Measurements from ENCODE around the gene COQ8B. TPM values are rescaled to one million over a fixed set of nuclear protein-coding genes. Genes with fewer than 3 reads are reported as not detected.

The COQ8B gene
- polyA plus RNA-seq, 1 donor (not counting 4 experiments of a cell fraction or from before 2014, with no cell fraction given) = 11.0 TPM

DNA sequence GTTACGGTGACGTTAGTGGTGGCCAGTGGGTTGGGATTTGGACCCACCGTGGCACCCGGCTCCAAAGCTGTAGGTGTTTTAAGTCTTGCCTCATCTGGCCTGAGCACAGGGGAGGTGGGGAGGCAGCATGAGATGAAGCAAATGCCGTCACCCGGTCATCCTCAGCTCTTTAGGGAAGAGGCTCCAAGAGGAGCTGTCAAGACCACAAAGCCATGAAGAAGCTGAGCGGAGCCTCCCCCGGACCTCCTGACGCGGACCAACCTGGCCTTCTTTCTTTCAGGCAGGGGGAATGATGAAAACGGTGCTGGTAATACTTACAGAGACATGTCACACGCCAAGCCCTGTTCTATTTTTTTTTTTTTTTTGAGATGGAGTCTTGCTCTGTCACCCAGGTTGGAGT is 26.2 kb upstream of the COQ8B start:
- H3K27me3 ChIP-seq (ENCODE audit: control insufficient read depth, extremely low read depth, insufficient read depth, low read length) = no peaks in the 10 kb centered on the region
- no peak overlapping the region for H3K9ac ChIP-seq (ENCODE audit: control insufficient read depth, extremely low read depth, insufficient read depth, low read length)
- no peak for FAIRE-seq

GRCh38 chr19:40742477-40742876 is 25.8 kb upstream of the COQ8B start:
- no peak overlapping the region for H3K27ac ChIP-seq (ENCODE audit: control insufficient read depth, insufficient read depth, low read length)
- H3K79me2 ChIP-seq (ENCODE audit: control insufficient read depth, insufficient read depth, low read length) = no peaks in the 10 kb centered on the region
- H3K9ac ChIP-seq (ENCODE audit: control insufficient read depth, extremely low read depth, insufficient read depth, low read length) = no peak overlapping the region
- no peaks in the 10 kb centered on the region for H3K9me1 ChIP-seq (ENCODE audit: control insufficient read depth, extremely low read depth, insufficient read depth, low read length)
- no peaks in the 10 kb centered on the region for H4K20me1 ChIP-seq (ENCODE audit: control insufficient read depth, extremely low read depth, insufficient read depth, low read length)
- H3K9me3 ChIP-seq (ENCODE audit: control insufficient read depth, low read depth, low read length) = no peaks in the 10 kb centered on the region
- TF ChIP-seq EZH2 (IDR thresholded peaks at IDR 0.05; ENCODE audit: low read length) = no peak
- TF ChIP-seq, protein P1, sequence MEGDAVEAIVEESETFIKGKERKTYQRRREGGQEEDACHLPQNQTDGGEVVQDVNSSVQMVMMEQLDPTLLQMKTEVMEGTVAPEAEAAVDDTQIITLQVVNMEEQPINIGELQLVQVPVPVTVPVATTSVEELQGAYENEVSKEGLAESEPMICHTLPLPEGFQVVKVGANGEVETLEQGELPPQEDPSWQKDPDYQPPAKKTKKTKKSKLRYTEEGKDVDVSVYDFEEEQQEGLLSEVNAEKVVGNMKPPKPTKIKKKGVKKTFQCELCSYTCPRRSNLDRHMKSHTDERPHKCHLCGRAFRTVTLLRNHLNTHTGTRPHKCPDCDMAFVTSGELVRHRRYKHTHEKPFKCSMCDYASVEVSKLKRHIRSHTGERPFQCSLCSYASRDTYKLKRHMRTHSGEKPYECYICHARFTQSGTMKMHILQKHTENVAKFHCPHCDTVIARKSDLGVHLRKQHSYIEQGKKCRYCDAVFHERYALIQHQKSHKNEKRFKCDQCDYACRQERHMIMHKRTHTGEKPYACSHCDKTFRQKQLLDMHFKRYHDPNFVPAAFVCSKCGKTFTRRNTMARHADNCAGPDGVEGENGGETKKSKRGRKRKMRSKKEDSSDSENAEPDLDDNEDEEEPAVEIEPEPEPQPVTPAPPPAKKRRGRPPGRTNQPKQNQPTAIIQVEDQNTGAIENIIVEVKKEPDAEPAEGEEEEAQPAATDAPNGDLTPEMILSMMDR (optimal IDR thresholded peaks at IDR 0.05 in 1 of 3, IDR thresholded peaks at IDR 0.05 in 1 of 3, conservative IDR thresholded peaks at IDR 0.05 in 1 of 3; ENCODE audit: extremely low read depth in 1 of 3, insufficient read depth in 2 of 3, low read length in 3 of 3) = no peak
- no peak overlapping the region for H3K4me3 ChIP-seq (ENCODE audit: control insufficient read depth in 2 of 3, extremely low read depth in 1 of 3, insufficient read depth in 2 of 3, low read depth in 1 of 3, low read length in 3 of 3)
- H3K27me3 ChIP-seq (ENCODE audit: control insufficient read depth, extremely low read depth, insufficient read depth, low read length) = no peaks in the 10 kb centered on the region
- peaks cover 13 to 27% of the 10 kb centered on the region in 2 experiments for H3K36me3 ChIP-seq (ENCODE audit: control insufficient read depth in 2 of 2, extremely low read depth in 1 of 2, insufficient read depth in 2 of 2, low read length in 2 of 2)
- H2AFZ ChIP-seq (ENCODE audit: control insufficient read depth, low read length) = no peak overlapping the region
- dilution Hi-C loops (cut with MboI; ENCODE audit: extremely low pct_ligation_motif_present, low sequenced_read_pairs) = no loop called here
- FAIRE-seq (no peak), DNase-seq (ENCODE audit: low read depth, low spot score) (no peak)
- peaks cover 2% of the 10 kb centered on the region for H3K4me1 ChIP-seq (ENCODE audit: control insufficient read depth, extremely low read depth, insufficient read depth, low read length)
- H3K4me2 ChIP-seq (ENCODE audit: control insufficient read depth, extremely low read depth, insufficient read depth, low read depth, low read length) = no peak overlapping the region

More for the DNA sequence above, 26.2 kb upstream of the COQ8B start:
- peaks cover 2% of the 10 kb centered on the region for H3K4me1 ChIP-seq (ENCODE audit: control insufficient read depth, extremely low read depth, insufficient read depth, low read length)
- peaks cover 11 to 25% of the 10 kb centered on the region in 2 experiments for H3K36me3 ChIP-seq (ENCODE audit: control insufficient read depth in 2 of 2, extremely low read depth in 1 of 2, insufficient read depth in 2 of 2, low read length in 2 of 2)
- H3K4me2 ChIP-seq (ENCODE audit: control insufficient read depth, extremely low read depth, insufficient read depth, low read depth, low read length) = no peak overlapping the region
- H3K4me3 ChIP-seq (ENCODE audit: control insufficient read depth in 2 of 3, extremely low read depth in 1 of 3, insufficient read depth in 2 of 3, low read depth in 1 of 3, low read length in 3 of 3) = no peak overlapping the region
- no peak overlapping the region for H2AFZ ChIP-seq (ENCODE audit: control insufficient read depth, low read length)
- DNase-seq (ENCODE audit: low read depth, low spot score) = no peak
- no peaks in the 10 kb centered on the region for H3K9me1 ChIP-seq (ENCODE audit: control insufficient read depth, extremely low read depth, insufficient read depth, low read length)
- TF ChIP-seq EZH2 (IDR thresholded peaks at IDR 0.05; ENCODE audit: low read length) = no peak
- TF ChIP-seq, protein P1 (optimal IDR thresholded peaks at IDR 0.05 in 1 of 3, IDR thresholded peaks at IDR 0.05 in 1 of 3, conservative IDR thresholded peaks at IDR 0.05 in 1 of 3; ENCODE audit: extremely low read depth in 1 of 3, insufficient read depth in 2 of 3, low read length in 3 of 3) = no peak
- H3K79me2 ChIP-seq (ENCODE audit: control insufficient read depth, insufficient read depth, low read length) = no peaks in the 10 kb centered on the region
- no peaks in the 10 kb centered on the region for H3K9me3 ChIP-seq (ENCODE audit: control insufficient read depth, low read depth, low read length)
- no peak overlapping the region for H3K27ac ChIP-seq (ENCODE audit: control insufficient read depth, insufficient read depth, low read length)
- no peaks in the 10 kb centered on the region for H4K20me1 ChIP-seq (ENCODE audit: control insufficient read depth, extremely low read depth, insufficient read depth, low read length)
- dilution Hi-C loops (cut with MboI; ENCODE audit: extremely low pct_ligation_motif_present, low sequenced_read_pairs) = no loop called here

Measured in keratinocyte (primary cell).